HepG2 (cell line): ENCODE measurements around the gene IQCK. TPM values are rescaled to one million over a fixed set of nuclear protein-coding genes. Genes with fewer than 3 reads are reported as not detected.

Experiments
- ATAC-seq: fragments of 200-7000 bp; cut with Tn5 transposase; 3 replicates; pipeline ENCODE4 v1.9.1; 2020; ENCODE audit warnings: mild to moderate bottlenecking, moderate library complexity
- BruUV-seq: library from RNA; stranded (reverse); fragments of 400-500 nt; replicated peaks from 2 replicates; lab custom pipeline; 2021; lab: Mats Ljungman, UMichigan
- CTCF ChIA-PET: fragments of 300-600 bp; formaldehyde crosslinking; extraction: SDS; loops from one replicate; lab custom pipeline; 2021; ENCODE audit warnings: low total read pairs, inconsistent platforms, low intra/inter-chr PET ratio; lab: Yijun Ruan, JAX
- POLR2A ChIA-PET: fragments of 350-600 bp; sonication (Branson Sonifier 250); formaldehyde crosslinking; loops from one replicate; lab custom pipeline; 2020; ENCODE audit warnings: antibody characterized with exemption, inconsistent platforms; lab: Yijun Ruan, JAX
- DNase-seq: peaks from one replicate; pipeline ENCODE4 v3.0.0-alpha.2; 2015; ENCODE audit warnings: low spot score
- FAIRE-seq: peaks from 3 replicates; lab custom pipeline; 2011; peaks lifted over from hg19 to GRCh38; lab: Jason Lieb, UNC
- H2AFZ ChIP-seq: one replicate; pipeline ENCODE4 v1.6.1; 2011; ENCODE audit warnings: low read length, inconsistent platforms
- H3K27ac ChIP-seq: fragments of 300-600 bp; 3 replicates; pipeline ENCODE4 v1.8.0; 2011; ENCODE audit warnings: mixed run types, mild to moderate bottlenecking, mixed read lengths, low read length, inconsistent platforms; ENCODE audit not compliant: insufficient read depth; ENCODE audit errors: extremely low read length
- H3K27me3 ChIP-seq, 2 experiments: fragments of 200-600 bp in 1 of 2; 2 replicates in 1 of 2; 3 replicates in 1 of 2; pipeline versions ENCODE4 v1.6.0 to v1.8.0; 2011; ENCODE audit warnings: low read length in 2 of 2, mild to moderate bottlenecking in 2 of 2, moderate library complexity in 2 of 2, inconsistent platforms in 1 of 2; ENCODE audit not compliant: insufficient read depth in 2 of 2, control insufficient read depth in 1 of 2
- H3K36me3 ChIP-seq, 2 experiments: fragments of 200-600 bp in 1 of 2; replicated peaks in 1 of 2; 2 replicates in 1 of 2; 3 replicates in 1 of 2; pipeline versions ENCODE4 v1.5.1 to v1.8.0; 2011; ENCODE audit warnings: low read length in 2 of 2, inconsistent platforms in 1 of 2; ENCODE audit not compliant: insufficient read depth in 2 of 2, control insufficient read depth in 1 of 2
- H3K4me1 ChIP-seq: 2 replicates; pipeline ENCODE4 v1.5.1; 2012; ENCODE audit warnings: low read length, inconsistent platforms; ENCODE audit not compliant: insufficient read depth
- H3K4me2 ChIP-seq: 2 replicates; pipeline ENCODE4 v1.6.0; 2011; ENCODE audit warnings: low read depth, low read length, inconsistent platforms
- H3K4me3 ChIP-seq, 3 experiments: fragments of 200-600 bp in 1 of 3; sonication (generic), shearing (Covaris generic) in 1 of 3; replicated peaks in 1 of 3; 2 replicates each; pipeline ENCODE4 v1.5.1; 2011 to 2016; ENCODE audit warnings: low read length in 3 of 3, inconsistent platforms in 2 of 3, low read depth in 2 of 3, mild to moderate bottlenecking in 2 of 3, control low read depth in 1 of 3, mixed read lengths in 1 of 3; ENCODE audit not compliant: insufficient read depth in 1 of 3
- H3K79me2 ChIP-seq: one replicate; pipeline ENCODE4 v1.6.1; 2011; ENCODE audit warnings: low read length, inconsistent platforms; ENCODE audit not compliant: insufficient read depth
- H3K9ac ChIP-seq: 2 replicates; pipeline ENCODE4 v1.6.0; 2011; ENCODE audit warnings: mild to moderate bottlenecking, low read depth, low read length, inconsistent platforms; ENCODE audit not compliant: insufficient read depth
- H3K9me3 ChIP-seq: 2 replicates; pipeline ENCODE4 v1.5.1; 2012; ENCODE audit warnings: mild to moderate bottlenecking, low read length
- H4K20me1 ChIP-seq: 2 replicates; pipeline ENCODE4 v1.6.0; 2011; ENCODE audit warnings: inconsistent platforms, mild to moderate bottlenecking, low read length, moderate library complexity; ENCODE audit not compliant: insufficient read depth
- ARNT ChIP-seq: fragments of 450-650 bp; IDR thresholded peaks from 2 replicates; pipeline ENCODE4 v1.6.1; 2017
- HNRNPK ChIP-seq: fragments of 200-400 bp; formaldehyde crosslinking; IDR thresholded peaks from 2 replicates; pipeline ENCODE4 v1.6.1; 2018; ENCODE audit warnings: low read length, low read depth, moderate library complexity, mild to moderate bottlenecking; ENCODE audit not compliant: poor library complexity, severe bottlenecking
- MAFF ChIP-seq: IDR thresholded peaks from 2 replicates; pipeline ENCODE4 v1.6.1; 2011; ENCODE audit warnings: low read depth, low read length, improper control_type of control experiment
- TOPORS ChIP-seq: sonication (generic); formaldehyde crosslinking; IDR thresholded peaks from 2 replicates; pipeline ENCODE4 v1.8.0; 2023; ENCODE audit warnings: mild to moderate bottlenecking, missing genetic modification reagents
- ZNF263 ChIP-seq: sonication (generic); formaldehyde crosslinking; IDR thresholded peaks from 2 replicates; pipeline ENCODE4 v1.4.0; 2020; ENCODE audit warnings: missing genetic modification reagents
- ZNF274 ChIP-seq: sonication (generic); formaldehyde crosslinking; IDR thresholded peaks from 2 replicates; pipeline ENCODE4 v1.5.1; 2020; ENCODE audit warnings: mild to moderate bottlenecking, missing genetic modification reagents
- ZNF547 ChIP-seq: sonication (generic); formaldehyde crosslinking; IDR thresholded peaks from 2 replicates; pipeline ENCODE4 v1.5.1; 2020; ENCODE audit warnings: mild to moderate bottlenecking, missing genetic modification reagents
- ZZZ3 ChIP-seq: sonication (generic); formaldehyde crosslinking; IDR thresholded peaks from 2 replicates; pipeline ENCODE4 v1.4.0; 2020; ENCODE audit warnings: missing genetic modification reagents, mild to moderate bottlenecking, borderline replicate concordance
- WGBS: methylation state at CpG from one replicate; pipeline ENCODE4 v1.1.6; 2017; ENCODE audit warnings: low lambda C conversion rate; 5-methylcytosine and 5-hydroxymethylcytosine counted together
- in situ Hi-C: cut with HindIII; loops from 2 replicates; pipeline ENCODE4 v1.10.0; 2017; ENCODE audit warnings: low pct_unique_long_range_greater_than_20kb; ENCODE audit not compliant: extremely low pct_ligation_motif_present
- intact Hi-C: fragments of 100-400 bp; cut with micrococcal nuclease; formaldehyde crosslinking; loops from one replicate; pipeline ENCODE4 v1.10.0; 2022; ENCODE audit not compliant: unreplicated experiment
- polyA plus RNA-seq, 8 experiments: library from polyadenylated mRNA; depleted of rRNA in 3 of 8; stranded (reverse) in 7 of 8; unstranded in 1 of 8; fragments of >200 nt; fragmentation: Illumina TruSeq in 4 of 8; extraction: Trizol in 4 of 8; gene quantifications; 2 replicates each; pipeline versions ENCODE4 v1.2.1 to v1.2.3, GENCODE V29; 2011 to 2016; ENCODE audit warnings: low read depth in 4 of 8, missing spikeins in 1 of 8, mixed read lengths in 1 of 8; ENCODE audit not compliant: insufficient read depth in 1 of 8
- total RNA-seq, 5 experiments: library from RNA; depleted of rRNA; stranded (reverse); fragments of >200 nt; fragmentation: Illumina TruSeq; extraction: Trizol; gene quantifications; 2 replicates each; pipeline ENCODE4 v1.2.3, GENCODE V29; 2016; ENCODE audit warnings: low read depth in 1 of 5
- TF ChIP-seq, protein P1 (sequence below): sonication (generic); formaldehyde crosslinking; IDR thresholded peaks from 2 replicates; pipeline ENCODE4 v1.4.0; 2020; ENCODE audit warnings: mild to moderate bottlenecking, missing genetic modification reagents
- TF ChIP-seq, protein P2 (sequence below): sonication (generic); formaldehyde crosslinking; IDR thresholded peaks from 2 replicates; pipeline ENCODE4 v1.5.1; 2020; ENCODE audit warnings: mild to moderate bottlenecking, missing genetic modification reagents, moderate library complexity
- TF ChIP-seq, protein P3 (sequence below): sonication (generic); formaldehyde crosslinking; IDR thresholded peaks from 2 replicates; pipeline ENCODE4 v1.4.0; 2020; ENCODE audit warnings: mild to moderate bottlenecking, missing genetic modification reagents
- TF ChIP-seq, protein P4 (sequence below): IDR thresholded peaks from 2 replicates; pipeline ENCODE4 v1.6.1; 2016
- TF ChIP-seq, protein P5 (sequence below): sonication (generic); formaldehyde crosslinking; IDR thresholded peaks from 2 replicates; pipeline ENCODE4 v1.5.1; 2020; ENCODE audit warnings: mild to moderate bottlenecking, missing genetic modification reagents, borderline replicate concordance

IQCK gene
- total and polyA plus RNA-seq, 2 of the 13 experiments (the other 11 are each of a cell fraction or from before 2014, with no cell fraction given) = 5.1 to 7.3 TPM

DNA sequence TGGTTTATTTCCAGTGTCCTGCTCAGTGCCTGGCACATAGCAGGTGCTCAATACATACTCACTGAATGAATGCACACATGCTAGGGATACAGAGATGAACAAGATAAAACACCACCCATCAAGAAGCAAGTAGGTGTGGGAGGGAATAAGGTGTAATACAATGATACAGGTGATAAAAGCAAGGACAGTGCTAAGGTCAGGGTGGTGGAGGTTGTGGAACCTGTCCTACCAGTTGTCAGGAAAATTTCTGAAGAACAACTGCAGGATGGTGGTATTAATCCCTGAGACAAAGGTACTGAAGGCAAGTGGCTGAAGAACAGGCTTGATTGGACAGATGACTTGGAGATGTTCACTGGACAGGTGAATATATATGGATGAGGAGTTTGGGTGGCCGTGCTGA, 1.9 kb upstream of the IQCK start:
- CTCF ChIA-PET = no interaction called here
- Histone ChIP-seq H3K9me3 (no peaks in the 10 kb centered on the region), H3K4me3 (peak overlapping the region; percentile 74 to 98 (median 98); a peak in 5 of 6 replicates), H3K79me2 (peaks cover 37% of the 10 kb centered on the region), H2AFZ (no peak overlapping the region), H3K36me3 (peaks cover 14 to 21% of the 10 kb centered on the region in 2 experiments), H4K20me1 (peaks cover 4% of the 10 kb centered on the region), H3K4me2 (peak overlapping the region; percentile 98), H3K4me1 (peaks cover 42% of the 10 kb centered on the region), H3K9ac (peak overlapping the region; percentile 79), H3K27me3 (no peaks in the 10 kb centered on the region; a peak in 1 of 5 replicates), H3K27ac (no peak overlapping the region)
- in situ Hi-C loops (loop anchor here (5.0 kb wide), 1 partner anchor 171 kb away; no protein-coding TSS in a partner anchor), intact Hi-C loops (loop anchor here (5.0 kb wide), 2 partner anchors 36 to 171 kb away; no protein-coding TSS in a partner anchor)
- DNase-seq = no peak
- no peak for FAIRE-seq
- WGBS = 97% methylated on average over 1 of the region's 1 CpG
- POLR2A ChIA-PET = interaction anchor here (2.3 kb wide), 1 partner anchor 27 kb away, joined by 10 read pairs; no protein-coding TSS in a partner anchor
- ATAC-seq = no peak
- no TSS peak for BruUV-seq
- TF ChIP-seq, protein P1, sequence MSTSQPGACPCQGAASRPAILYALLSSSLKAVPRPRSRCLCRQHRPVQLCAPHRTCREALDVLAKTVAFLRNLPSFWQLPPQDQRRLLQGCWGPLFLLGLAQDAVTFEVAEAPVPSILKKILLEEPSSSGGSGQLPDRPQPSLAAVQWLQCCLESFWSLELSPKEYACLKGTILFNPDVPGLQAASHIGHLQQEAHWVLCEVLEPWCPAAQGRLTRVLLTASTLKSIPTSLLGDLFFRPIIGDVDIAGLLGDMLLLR = no peak
- no peak for TF ChIP-seq TOPORS (CRISPR knock-in tag)
- TF ChIP-seq, protein P2, sequence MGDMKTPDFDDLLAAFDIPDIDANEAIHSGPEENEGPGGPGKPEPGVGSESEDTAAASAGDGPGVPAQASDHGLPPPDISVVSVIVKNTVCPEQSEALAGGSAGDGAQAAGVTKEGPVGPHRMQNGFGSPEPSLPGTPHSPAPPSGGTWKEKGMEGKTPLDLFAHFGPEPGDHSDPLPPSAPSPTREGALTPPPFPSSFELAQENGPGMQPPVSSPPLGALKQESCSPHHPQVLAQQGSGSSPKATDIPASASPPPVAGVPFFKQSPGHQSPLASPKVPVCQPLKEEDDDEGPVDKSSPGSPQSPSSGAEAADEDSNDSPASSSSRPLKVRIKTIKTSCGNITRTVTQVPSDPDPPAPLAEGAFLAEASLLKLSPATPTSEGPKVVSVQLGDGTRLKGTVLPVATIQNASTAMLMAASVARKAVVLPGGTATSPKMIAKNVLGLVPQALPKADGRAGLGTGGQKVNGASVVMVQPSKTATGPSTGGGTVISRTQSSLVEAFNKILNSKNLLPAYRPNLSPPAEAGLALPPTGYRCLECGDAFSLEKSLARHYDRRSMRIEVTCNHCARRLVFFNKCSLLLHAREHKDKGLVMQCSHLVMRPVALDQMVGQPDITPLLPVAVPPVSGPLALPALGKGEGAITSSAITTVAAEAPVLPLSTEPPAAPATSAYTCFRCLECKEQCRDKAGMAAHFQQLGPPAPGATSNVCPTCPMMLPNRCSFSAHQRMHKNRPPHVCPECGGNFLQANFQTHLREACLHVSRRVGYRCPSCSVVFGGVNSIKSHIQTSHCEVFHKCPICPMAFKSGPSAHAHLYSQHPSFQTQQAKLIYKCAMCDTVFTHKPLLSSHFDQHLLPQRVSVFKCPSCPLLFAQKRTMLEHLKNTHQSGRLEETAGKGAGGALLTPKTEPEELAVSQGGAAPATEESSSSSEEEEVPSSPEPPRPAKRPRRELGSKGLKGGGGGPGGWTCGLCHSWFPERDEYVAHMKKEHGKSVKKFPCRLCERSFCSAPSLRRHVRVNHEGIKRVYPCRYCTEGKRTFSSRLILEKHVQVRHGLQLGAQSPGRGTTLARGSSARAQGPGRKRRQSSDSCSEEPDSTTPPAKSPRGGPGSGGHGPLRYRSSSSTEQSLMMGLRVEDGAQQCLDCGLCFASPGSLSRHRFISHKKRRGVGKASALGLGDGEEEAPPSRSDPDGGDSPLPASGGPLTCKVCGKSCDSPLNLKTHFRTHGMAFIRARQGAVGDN (CRISPR knock-in tag) = no peak
- TF ChIP-seq, protein P3, sequence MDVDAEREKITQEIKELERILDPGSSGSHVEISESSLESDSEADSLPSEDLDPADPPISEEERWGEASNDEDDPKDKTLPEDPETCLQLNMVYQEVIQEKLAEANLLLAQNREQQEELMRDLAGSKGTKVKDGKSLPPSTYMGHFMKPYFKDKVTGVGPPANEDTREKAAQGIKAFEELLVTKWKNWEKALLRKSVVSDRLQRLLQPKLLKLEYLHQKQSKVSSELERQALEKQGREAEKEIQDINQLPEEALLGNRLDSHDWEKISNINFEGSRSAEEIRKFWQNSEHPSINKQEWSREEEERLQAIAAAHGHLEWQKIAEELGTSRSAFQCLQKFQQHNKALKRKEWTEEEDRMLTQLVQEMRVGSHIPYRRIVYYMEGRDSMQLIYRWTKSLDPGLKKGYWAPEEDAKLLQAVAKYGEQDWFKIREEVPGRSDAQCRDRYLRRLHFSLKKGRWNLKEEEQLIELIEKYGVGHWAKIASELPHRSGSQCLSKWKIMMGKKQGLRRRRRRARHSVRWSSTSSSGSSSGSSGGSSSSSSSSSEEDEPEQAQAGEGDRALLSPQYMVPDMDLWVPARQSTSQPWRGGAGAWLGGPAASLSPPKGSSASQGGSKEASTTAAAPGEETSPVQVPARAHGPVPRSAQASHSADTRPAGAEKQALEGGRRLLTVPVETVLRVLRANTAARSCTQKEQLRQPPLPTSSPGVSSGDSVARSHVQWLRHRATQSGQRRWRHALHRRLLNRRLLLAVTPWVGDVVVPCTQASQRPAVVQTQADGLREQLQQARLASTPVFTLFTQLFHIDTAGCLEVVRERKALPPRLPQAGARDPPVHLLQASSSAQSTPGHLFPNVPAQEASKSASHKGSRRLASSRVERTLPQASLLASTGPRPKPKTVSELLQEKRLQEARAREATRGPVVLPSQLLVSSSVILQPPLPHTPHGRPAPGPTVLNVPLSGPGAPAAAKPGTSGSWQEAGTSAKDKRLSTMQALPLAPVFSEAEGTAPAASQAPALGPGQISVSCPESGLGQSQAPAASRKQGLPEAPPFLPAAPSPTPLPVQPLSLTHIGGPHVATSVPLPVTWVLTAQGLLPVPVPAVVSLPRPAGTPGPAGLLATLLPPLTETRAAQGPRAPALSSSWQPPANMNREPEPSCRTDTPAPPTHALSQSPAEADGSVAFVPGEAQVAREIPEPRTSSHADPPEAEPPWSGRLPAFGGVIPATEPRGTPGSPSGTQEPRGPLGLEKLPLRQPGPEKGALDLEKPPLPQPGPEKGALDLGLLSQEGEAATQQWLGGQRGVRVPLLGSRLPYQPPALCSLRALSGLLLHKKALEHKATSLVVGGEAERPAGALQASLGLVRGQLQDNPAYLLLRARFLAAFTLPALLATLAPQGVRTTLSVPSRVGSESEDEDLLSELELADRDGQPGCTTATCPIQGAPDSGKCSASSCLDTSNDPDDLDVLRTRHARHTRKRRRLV = no peak
- TF ChIP-seq ZNF274 (CRISPR knock-in tag) = no peak
- TF ChIP-seq ZNF263 = no peak
- TF ChIP-seq MAFF = no peak
- no peak for TF ChIP-seq ZZZ3
- TF ChIP-seq, protein P4, sequence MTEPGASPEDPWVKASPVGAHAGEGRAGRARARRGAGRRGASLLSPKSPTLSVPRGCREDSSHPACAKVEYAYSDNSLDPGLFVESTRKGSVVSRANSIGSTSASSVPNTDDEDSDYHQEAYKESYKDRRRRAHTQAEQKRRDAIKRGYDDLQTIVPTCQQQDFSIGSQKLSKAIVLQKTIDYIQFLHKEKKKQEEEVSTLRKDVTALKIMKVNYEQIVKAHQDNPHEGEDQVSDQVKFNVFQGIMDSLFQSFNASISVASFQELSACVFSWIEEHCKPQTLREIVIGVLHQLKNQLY (CRISPR knock-in tag) = no peak
- no peak for TF ChIP-seq ZNF547 (CRISPR knock-in tag)
- TF ChIP-seq, protein P5, sequence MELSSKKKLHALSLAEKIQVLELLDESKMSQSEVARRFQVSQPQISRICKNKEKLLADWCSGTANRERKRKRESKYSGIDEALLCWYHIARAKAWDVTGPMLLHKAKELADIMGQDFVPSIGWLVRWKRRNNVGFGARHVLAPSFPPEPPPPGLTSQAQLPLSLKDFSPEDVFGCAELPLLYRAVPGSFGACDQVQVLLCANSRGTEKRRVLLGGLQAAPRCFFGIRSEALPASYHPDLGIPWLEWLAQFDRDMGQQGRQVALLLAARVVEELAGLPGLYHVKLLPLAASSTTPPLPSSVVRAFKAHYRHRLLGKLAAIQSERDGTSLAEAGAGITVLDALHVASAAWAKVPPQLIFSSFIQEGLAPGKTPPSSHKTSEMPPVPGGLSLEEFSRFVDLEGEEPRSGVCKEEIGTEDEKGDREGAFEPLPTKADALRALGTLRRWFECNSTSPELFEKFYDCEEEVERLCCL (CRISPR knock-in tag) = no peak
- no peak for TF ChIP-seq HNRNPK
- no peak for TF ChIP-seq ARNT
